ENCODE results near the gene NAAA.
"Not testable (repeated sequence)": the region's sequence is repeated elsewhere in the genome, so short reads cannot be mapped to it uniquely, and the experiment has no call there.

DNA sequence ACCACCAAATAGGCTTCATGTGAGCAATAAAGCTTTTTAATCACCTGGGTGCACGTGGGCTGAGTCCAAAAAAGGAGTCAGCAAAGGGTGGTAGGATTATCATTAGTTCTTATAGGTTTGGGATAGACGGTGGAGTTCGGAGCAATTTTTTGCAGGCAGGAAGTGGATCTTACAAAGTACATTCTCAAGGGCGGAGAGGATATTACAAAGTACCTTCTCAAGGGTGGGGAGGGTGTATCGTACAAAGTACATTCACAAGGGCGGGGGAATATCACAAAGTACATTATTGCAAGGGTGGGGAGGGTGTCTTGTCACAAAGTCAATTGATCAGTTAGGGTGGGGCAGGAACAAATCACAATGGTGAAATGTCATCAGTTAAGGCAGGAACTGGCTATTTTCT is 30.0 kb downstream of the NAAA start:
- not testable (repeated sequence) for TF ChIP-seq POLR2A, CTCF, POLR2AphosphoS5 (IDR thresholded peaks at IDR 0.05)

All from suprapubic skin (tissue), 4 donors.